Cardiac septum (tissue), 1 donor: ENCODE data around the gene ZNF865. TPM values are rescaled to one million over a fixed set of nuclear protein-coding genes. Genes with fewer than 3 reads are reported as not detected.
"Not testable (repeated sequence)": the region's sequence is repeated elsewhere in the genome, so short reads cannot be mapped to it uniquely, and the experiment has no call there.

Source experiments
- DNase-seq: peaks from one replicate; pipeline ENCODE4 v3.0.0-alpha.2; 2020; ENCODE audit warnings: low spot score
- intact Hi-C: fragments of 100-400 bp; cut with DNase I; formaldehyde crosslinking; loops from one replicate; pipeline ENCODE4 v1.14.0; 2022
- long read RNA-seq: library from polyadenylated mRNA; unstranded; transcript quantifications from one replicate; pipeline ENCODE4 v2.0.0, GENCODE V29; 2021
- total RNA-seq: library from RNA; stranded (reverse); fragmentation: NEBNext Ultra II Directional; extraction: Animal tissue kit (Norgen Biotek cat#: 25700); gene quantifications from one replicate; pipeline ENCODE4 v1.2.1, GENCODE V29; 2021
- donor health status: DM: no; HTN: no; CAD: no.

The ZNF865 gene
- total RNA-seq = 15.7 TPM
- long read RNA-seq, partial matches to known transcripts = 0 of 6 reads
- long read RNA-seq, other reads (novel, unspliced or antisense) = 6 of 6 reads

DNA sequence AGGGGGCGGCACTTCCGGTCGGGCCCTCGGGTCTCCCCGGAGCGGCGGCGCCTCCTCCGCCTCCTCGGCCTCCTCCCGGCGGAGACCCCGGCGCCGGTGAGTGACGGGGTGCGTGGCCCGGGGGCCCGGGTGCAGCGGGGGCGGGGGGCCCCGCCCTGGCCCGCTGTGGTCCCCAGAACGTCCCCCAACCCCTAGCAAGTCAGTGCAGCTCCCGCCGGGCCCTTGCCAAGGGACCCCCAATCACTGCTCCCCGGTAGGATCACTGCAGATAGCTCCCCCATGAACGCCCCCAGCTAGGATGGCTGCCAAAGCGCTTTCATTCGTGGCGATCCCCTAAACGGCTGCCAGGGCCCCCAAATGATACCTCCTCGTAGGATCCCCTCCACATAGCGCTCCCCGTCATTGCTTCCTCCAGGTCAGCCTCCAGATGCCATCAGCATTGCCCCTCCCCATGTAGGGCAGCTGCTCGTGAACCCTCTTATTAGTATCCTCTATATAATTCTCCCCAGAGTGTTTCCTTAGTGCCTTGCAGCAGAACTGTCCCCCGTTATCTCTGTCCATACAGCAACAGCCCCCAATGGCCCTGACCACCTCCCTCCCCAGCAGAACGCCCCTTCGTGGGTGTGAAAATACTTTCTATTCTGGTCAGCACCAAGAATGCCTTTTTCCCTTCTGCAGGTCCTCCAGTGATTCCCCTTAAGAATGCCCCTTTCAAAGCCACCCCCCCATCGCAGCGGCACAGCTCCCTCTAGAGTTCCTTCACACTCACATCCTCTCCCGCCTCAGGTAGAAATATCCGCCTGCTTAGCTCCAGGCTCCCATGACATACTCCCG, at the start of gene ZNF865:
TSS of gene ZNF865 (plus strand) at position 11 of the 834 bp plus-strand sequence. CDS start 7,972 bp downstream, outside the sequence.
- intact Hi-C loops = loop anchor here (1.0 kb wide), 1 partner anchor 89 kb away; no protein-coding TSS in a partner anchor

DNA sequence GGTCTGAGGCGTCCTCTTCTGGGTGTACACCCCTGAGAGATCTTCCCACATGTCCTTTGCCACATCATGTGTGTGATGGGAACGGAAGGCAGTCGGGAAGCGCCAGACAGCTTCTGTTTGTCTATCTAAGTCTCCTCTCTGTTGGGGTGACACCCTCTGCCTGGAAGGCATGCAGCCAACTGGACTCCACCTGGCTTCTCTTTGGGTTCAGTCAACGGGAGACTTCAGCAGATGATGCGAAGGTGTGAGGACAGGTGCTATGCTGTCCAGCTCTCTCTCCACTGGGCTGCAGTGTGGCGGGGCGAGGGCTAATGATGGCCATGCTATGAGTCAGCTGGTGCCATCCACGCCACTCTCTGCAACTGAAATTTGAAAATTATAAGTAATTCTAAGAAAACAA, 45.8 kb upstream of the ZNF865 start:
- DNase-seq = no peak
- intact Hi-C loops = loop anchor here (5.0 kb wide), 1 partner anchor 32 kb away; no protein-coding TSS in a partner anchor

More for the DNA sequence above, at the start of gene ZNF865:
- DNase-seq = no peak

DNA sequence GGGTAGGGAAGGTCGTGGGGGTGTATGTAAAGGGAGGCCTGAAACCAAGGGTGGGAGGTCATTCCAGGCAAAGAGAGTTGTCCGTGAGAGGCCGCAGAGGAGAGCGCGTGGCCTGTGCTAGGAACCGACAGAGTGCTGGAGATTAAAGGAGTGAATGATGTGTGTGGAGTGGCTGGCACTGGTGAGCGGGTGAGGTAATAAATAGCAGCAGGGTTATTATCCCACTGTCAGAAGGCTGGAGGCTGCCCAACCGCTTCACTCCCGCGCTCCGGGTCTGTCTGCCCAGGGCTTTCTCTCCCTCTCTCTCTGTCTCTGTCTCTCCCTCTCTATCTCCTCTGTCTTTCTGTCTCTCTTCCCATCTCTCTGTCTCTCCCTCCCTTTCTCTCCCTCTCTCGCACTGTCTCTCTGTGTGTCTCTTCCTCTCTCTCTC, 42.2 kb upstream of the ZNF865 start:
- peak; percentile 88 for DNase-seq
- intact Hi-C loops = loop anchor here (5.0 kb wide), 1 partner anchor 36 kb away; no protein-coding TSS in a partner anchor

DNA sequence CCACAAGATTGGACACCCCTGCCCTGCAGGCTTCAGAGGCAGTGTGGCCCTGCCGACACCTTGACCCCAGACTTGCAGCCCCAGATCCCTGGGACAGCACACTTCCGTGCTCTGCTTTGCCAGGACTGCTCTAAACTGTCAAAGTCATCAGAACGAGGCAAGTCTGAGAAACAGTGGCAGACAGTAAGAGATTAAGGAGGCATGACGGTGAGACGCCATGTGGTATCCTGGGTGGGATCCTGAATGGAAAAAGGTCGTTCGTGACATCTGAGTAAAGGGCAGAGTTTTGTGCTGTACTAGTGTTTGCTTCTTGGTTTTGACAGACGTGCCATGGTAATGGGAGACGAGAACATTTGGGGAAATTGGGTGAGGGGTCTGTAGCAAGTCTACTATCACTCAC, 38.6 kb upstream of the ZNF865 start:
- intact Hi-C loops = no loop called here
- no peak for DNase-seq

DNA sequence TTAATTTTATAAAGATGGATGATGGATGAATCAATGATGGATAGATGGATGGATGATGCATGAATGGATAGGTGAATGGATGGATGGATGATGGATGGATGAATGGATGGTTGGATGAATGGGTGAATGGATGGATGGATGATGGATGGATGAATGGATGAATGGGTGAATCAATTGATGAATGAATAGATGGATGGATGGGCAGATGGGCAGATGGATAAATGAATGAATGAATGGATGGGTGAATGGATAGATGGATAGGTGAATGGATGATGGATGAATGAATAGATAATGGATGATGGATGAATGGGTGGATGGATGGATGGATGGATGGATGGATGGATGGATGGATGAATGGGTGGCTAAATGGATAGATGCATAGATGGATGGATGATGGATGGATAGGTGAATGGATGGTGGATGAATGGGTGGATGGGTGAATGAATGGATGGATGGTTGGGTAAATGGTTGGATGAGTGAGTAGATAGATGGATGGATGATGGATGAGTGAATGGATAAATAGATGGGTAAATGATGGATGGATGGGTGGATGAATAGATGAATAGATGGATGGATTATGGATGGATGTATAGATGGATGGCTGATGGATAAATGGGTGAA, 37.6 kb upstream of the ZNF865 start:
- no peak for DNase-seq
- intact Hi-C loops = no loop called here

DNA sequence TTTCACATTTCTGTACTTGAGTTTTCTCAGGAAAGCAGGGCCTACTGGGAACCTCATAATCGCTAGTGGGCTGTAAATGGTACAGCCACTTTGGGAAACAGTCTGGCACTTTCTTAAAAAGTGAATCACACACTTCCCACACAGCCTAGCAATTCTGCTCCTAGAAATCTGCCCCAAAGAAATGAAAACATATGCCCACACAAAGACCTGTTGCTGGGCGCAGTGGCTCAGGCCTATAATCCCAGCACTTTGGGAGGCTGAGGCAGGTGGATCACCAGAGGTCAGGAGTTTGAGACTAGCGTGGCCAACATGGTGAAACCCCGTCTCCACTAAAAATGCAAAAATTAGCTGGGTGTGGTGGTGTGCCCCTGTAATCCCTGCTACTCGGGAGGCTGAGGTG, 36.0 kb upstream of the ZNF865 start:
- intact Hi-C loops = not testable (repeated sequence)

DNA sequence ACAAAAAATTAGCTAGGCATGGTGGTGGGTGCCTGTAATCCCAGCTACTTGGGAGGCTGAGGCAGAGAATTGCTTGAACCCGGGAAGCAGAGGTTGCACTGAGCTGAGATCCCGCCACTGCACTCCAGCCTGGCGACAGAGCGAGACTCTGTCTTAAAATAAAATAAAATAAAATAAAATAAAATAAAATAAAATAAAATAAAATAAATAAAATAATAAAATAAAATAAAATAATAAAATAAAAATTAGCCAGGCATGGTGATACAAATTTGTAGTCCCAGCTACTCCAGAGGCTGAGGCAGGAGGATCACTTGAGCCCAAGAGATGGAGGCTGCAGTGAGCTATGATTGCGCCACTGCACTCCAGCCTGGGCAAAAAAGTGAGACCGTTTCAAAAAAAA, 31.5 kb upstream of the ZNF865 start:
- DNase-seq, intact Hi-C loops: not testable (repeated sequence)

More for the DNA sequence above, 36.0 kb upstream of the ZNF865 start:
- not testable (repeated sequence) for DNase-seq

DNA sequence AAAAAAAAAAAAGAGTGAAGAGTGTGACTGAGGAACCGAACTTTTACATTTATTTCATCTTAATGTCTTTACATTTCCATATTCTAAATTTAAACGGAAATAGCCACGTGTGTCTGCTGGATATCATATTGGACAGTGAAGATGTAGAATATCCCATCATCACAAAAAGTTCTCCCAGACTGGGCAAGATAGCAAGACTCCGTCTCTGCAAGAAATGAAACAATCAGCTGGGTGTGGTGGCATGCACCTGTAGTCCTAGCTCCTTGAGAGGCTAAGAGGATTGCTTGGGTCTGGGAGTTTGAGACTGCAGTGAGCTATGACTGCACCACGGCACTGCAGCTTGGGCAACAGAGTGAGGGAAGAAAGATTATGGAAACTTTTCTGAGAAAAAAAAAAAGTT, 28.7 kb upstream of the ZNF865 start:
- DNase-seq = no peak
- intact Hi-C loops = no loop called here

DNA sequence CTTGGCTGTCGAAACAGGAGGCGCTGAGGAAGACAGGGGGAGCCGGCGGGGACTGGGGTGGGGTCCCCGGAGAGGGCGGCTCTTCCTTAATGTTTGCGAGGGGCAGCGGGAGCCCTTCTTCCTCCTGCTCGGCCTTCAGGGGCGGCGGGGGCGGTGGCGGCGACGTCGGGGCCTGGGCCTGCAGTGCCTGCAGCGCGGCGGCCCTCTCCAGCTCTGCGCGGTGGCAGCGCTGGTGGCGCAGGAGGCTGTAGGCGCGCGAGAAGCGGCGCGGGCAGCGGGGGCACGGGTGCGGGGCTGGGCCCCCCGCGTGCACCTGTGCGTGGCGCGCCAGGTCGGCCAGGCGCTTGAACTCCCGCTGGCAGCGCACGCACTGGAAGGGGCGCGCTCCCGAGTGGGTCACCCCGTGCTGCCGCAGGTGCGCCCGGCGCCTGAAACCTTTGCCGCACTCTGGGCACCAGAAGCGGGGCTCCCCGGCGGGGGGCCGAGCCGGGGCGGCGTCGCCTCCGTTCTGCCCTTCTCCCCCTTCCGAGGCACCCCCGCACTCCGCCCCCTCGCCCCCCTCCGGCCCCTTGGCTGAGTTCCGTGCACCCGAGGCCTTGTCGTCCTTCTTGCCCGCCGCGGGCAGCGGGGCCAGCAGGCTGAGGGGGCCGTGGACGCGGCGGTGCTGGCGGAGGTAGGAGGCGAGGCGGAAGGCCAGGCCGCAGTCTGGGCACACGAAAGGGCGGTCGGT, 27.3 kb upstream of the ZNF865 start:
- intact Hi-C loops = no loop called here
- no peak for DNase-seq

DNA sequence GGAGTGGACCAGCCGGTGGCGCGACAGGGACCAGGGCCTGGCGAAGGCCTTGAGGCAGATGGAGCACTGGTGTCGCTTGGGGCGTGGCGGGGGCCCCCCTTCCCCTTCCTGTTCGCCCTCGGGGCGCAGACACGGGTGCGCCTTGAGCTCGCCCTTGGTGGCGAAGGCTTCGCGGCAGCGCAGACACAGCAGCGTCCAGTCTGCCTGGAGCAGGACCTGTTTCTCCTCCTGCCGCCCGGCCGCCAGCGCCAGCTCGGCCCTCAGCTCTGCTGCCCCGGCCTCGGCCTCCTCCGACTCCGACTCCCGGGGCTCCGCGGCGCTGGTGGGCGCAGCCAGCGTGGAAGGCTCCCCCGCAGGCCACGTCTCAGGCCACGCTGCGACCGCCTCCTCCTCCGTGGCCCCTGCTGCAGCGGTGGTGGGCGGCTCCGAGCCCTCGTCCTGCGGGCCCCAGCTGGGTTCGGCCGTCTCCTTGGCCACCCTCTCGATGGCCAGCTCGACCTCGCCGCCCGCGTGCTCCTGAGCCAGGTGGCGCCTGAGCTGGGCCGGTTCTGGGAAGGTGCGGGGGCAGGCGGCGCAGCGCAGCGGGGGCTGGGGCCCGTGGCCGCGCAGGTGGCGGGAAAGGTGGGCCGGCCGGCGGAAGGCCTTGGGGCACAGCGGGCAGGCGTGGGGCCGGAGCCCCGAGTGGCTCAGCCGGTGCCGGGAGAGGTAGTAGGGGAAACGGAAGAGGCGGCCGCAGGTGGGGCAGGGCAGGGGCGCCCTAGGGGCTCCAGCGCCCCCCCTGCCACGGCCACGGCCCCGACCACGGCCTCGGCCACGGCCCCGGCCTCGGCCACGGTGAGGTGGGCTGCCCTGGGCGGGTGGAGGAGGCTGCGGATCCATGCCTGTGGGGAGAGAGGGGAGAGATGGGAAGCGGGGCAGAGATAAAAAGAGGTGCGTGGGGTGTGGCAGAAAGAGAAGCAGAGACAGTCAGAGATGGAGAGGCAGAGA, 26.4 kb upstream of the ZNF865 start:
- no peak for DNase-seq
- intact Hi-C loops = no loop called here

DNA sequence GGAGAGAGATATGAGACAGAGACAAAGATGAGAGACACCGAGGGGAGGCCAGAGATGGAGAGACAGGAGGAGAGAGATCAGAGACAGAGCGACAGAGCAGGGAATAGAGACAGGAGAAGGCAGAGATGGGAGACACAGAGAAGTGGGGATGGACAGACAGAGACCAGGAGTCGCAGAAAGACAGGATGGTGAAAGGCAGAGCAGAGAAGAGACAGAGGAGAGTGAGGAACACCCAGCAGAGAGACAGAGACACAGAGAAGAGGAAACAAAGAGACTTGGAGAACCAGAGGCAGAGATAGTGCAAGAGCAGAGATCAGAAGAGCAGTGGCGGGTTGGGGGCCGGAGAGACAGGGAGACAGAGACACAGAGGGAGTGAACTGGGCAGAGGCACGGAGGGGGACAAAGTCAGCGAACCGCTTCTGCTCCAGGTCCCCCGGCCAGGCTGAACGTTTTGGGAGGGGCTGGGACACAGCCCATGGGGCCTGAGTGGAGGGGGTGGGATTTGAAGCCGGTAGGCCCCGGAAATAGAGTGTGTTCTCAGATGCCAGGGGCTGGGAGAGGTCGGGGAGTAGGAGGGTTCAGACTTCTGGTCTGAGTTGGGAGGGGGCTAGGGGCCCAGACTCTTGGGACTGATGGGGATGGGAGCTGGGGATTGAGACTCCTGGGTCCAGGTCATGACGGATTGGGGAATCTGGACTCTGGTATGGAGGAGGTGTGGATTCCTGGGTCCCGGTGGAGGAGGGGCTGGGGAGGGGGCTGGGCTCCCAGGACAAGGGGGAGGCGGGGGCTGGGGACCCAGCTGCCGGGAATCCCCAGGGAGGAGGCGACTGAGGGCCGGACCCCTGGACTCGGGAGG, 25.5 kb upstream of the ZNF865 start:
- intact Hi-C loops = loop anchor here (5.0 kb wide), 2 partner anchors 33 to 63 kb away; partner anchors contain the start of gene SBK3
- DNase-seq = peak; percentile 75

DNA sequence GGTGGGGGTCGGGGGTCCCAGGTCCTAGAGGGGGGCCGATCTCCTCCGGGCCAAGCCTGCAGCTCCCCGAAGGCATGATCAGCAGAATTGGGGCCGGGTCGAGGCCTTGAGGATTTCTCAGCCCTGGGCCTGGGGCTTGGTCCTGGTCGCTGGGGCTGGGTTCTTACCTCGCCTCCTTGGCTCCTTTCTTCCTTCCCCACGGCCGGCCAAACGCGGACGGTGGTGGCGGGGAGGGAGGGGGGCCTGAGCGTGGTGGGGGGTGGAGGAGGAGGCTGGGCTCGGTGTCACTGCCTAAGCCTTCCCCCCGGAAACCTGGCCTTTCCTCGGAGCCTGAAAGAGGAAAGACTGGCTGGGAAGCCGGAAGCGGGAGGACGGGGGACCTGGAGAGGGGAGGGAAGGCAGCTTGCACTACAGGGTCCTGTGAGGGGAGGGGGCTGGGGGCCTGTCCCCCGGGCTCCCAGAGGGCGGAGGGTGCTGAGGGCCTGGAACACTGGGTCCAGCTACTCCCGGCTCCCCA, 24.8 kb upstream of the ZNF865 start, which contains the start of gene ZNF579:
TSS of gene ZNF579 (minus strand) at position 221 of the 517 bp plus-strand sequence. CDS start 1,209 bp downstream, outside the sequence.
- DNase-seq = peak; percentile 91
- intact Hi-C loops = loop anchor here (5.0 kb wide), 2 partner anchors 33 to 63 kb away; partner anchors contain the start of gene SBK3

DNA sequence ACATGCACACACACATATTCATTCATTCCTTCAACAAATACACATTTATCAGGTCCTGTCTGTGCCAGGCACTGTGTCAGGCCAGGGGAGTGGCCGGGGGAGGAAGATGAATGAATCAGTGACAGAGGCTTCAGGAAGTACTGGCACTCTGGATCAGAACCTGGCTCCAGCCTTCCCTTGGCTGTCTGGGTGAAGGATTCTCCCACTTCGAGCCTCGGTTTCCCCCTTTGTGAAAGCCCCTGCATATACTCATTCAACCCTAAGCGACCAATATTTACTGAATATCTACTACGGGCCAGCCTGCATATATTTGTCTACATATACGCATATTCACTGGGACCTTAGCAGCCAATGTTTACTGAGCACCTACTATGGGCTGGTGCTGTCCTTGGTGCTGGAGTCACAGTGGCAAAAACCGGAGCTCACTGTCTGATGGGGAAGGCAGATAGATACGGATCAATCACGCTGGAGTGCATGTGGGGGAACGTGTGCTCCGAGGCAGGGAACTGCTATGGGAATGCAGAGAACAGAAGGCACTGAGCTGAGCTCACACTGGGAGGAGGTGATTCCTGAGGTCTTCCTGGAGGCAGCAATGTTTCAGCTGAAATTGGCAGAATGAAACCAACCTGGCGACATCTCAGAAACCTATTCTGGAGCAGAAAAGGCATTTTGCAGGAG, 24.2 kb upstream of the ZNF865 start:
- DNase-seq = no peak
- intact Hi-C loops = loop anchor here (5.0 kb wide), 2 partner anchors 34 to 64 kb away; partner anchors contain the start of gene SBK3

DNA sequence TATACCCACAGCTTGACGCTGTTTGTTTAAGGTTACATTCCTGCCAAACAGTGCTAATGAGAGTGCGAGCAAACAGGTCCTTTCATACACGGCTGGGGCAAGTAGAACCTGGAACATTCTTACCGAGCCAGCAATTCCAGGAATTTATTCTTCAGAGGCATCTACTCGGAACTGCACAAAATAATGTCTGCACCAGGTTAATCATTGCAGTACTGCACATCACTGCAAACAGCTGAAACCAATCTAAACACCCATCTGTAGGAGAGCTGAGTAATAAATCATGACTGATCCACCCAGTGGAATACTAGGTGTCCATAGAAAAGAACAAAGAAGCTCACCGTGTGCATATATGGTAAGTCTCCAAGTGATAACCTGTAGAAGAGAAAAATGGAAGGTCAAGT, 23.6 kb upstream of the ZNF865 start:
- no peak for DNase-seq
- intact Hi-C loops = loop anchor here (5.0 kb wide), 2 partner anchors 35 to 65 kb away; partner anchors contain the start of gene SBK3

DNA sequence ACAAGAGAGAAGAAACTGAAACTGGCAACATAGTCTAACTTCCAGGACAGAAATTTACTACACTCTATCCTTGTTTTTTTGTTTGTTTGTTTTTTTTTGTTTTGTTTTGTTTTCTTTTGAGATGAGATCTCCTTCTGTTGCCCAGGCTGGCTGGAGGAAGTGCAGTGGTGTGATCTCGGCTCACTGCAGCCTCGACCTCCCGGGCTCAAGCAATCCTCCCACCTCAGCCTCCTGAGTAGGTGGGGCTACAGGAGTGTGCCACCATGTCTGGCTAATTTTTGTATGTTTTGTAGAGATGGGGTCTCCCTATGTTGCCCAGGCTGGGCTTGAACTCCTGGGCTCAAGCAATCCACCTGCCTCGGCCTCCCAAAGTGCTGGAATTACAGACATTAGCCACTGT, 23.2 kb upstream of the ZNF865 start:
- DNase-seq = not testable (repeated sequence)
- intact Hi-C loops = loop anchor here (5.0 kb wide), 2 partner anchors 35 to 65 kb away; partner anchors contain the start of gene SBK3

DNA sequence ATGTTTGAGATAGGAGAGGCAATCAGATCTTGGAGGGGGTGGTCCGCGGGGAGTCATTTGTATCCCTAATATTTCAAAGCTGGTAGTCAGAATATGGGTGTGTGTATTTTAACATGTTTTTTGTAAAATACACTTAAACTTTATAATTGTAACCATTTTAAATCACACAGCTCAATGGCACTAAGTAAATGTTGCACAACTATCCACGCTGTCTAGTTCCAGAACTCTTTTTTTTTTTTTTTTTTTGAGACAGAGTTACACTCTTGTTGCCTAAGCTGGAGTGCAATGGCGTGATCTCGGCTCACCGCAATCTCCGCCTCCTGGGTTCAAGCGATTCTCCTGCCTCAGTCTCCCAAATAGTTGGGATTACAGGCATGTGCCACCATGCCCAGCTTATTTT, 21.6 kb upstream of the ZNF865 start:
- intact Hi-C loops = loop anchor here (5.0 kb wide), 2 partner anchors 37 to 67 kb away; partner anchors contain the start of gene SBK3
- not testable (repeated sequence) for DNase-seq
